ENCODE data around the gene SCT. TPM values are rescaled to one million over a fixed set of nuclear protein-coding genes. Genes with fewer than 3 reads are reported as not detected.

Gene SCT
- total and polyA plus RNA-seq, 2 experiments from 2014 or later, result 2.6 TPM; not detected in 1

DNA sequence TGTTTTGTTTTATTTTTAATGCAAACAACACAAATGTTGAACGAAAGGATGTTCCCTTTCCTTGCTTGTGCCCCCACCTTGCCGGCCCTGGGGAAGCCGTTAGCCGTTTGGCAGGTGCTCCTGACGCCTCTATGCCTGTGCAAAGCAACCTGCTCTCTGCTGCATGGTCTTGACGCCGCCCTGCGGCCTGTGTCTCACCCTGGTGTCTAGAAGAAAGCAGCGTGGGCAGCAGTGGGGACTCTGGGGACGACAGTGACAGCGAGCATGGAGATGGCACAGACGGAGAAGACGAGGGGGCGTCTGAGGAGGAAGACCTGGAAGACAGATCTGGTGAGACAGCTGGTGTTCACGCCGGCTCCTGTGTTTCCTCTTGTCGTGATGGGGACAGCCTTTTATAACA, 45.2 kb downstream of the SCT start:
- peaks cover 10% of the 10 kb centered on the region; the same call in 1 of the 2 replicates for H3K36me3 ChIP-seq (ENCODE audit: insufficient read depth)
- ATAC-seq (no peak), DNase-seq (ENCODE audit: low spot score) (no peak)
- peaks cover 13% of the 10 kb centered on the region for H3K4me1 Mint-ChIP-seq
- H3K27me3 ChIP-seq (ENCODE audit: insufficient read depth), result no peaks in the 10 kb centered on the region
- H3K79me2 ChIP-seq (replicated peaks; ENCODE audit: insufficient read depth), result peaks cover 71% of the 10 kb centered on the region
- peaks cover 37% of the 10 kb centered on the region for H4K20me1 ChIP-seq (replicated peaks; ENCODE audit: insufficient read depth)
- no peak overlapping the region for H2AFZ ChIP-seq
- H3K4me3 Mint-ChIP-seq, result no peak overlapping the region
- no peak for TF ChIP-seq JUNB (IDR thresholded peaks at IDR 0.05; ENCODE audit: unreplicated experiment)
- no peak for TF ChIP-seq NANOG (IDR thresholded peaks at IDR 0.05; ENCODE audit: borderline replicate concordance)
- TF ChIP-seq POLR2AphosphoS5 (IDR thresholded peaks at IDR 0.05; ENCODE audit: low read depth), result no peak
- no peak for TF ChIP-seq EZH2 (IDR thresholded peaks at IDR 0.05; ENCODE audit: low read depth, unreplicated experiment)
- H3K36me3 Mint-ChIP-seq (ENCODE audit: low read depth), result peaks cover 24% of the 10 kb centered on the region
- H3K9me3 Mint-ChIP-seq, result no peaks in the 10 kb centered on the region; the same call in 2 of the 3 replicates
- peaks cover 9% of the 10 kb centered on the region for H3K27me3 Mint-ChIP-seq (ENCODE audit: insufficient read depth, low read depth, poor library complexity)
- H3K4me2 ChIP-seq, result no peak overlapping the region
- peaks cover 10% of the 10 kb centered on the region for H3K4me1 ChIP-seq (ENCODE audit: insufficient read depth)
- no peak overlapping the region for H3K4me3 ChIP-seq
- no peak overlapping the region for H3K27ac ChIP-seq (ENCODE audit: low read depth)
- no peak overlapping the region for H3K27ac Mint-ChIP-seq
- no peaks in the 10 kb centered on the region for H3K9me2 ChIP-seq (ENCODE audit: insufficient read depth)
- H3F3A ChIP-seq (replicated peaks; ENCODE audit: low read depth), result peaks cover 11% of the 10 kb centered on the region; the same call in 1 of the 2 replicates

GRCh38 chr11:581342-581741, 45.6 kb downstream of the SCT start:
- Mint-ChIP-seq H3K9me3 (no peaks in the 10 kb centered on the region; the same call in 2 of the 3 replicates), H3K4me3 (no peak overlapping the region; the same call in 2 of the 3 replicates), H3K36me3 (ENCODE audit: low read depth) (peaks cover 22% of the 10 kb centered on the region), H3K27me3 (ENCODE audit: insufficient read depth, low read depth, poor library complexity) (peaks cover 9% of the 10 kb centered on the region), H3K4me1 (peaks cover 13% of the 10 kb centered on the region), H3K27ac (no peak overlapping the region)
- H3K27ac ChIP-seq (ENCODE audit: low read depth), result no peak overlapping the region
- no peak overlapping the region for H2AFZ ChIP-seq
- no peak for DNase-seq (ENCODE audit: low spot score)
- peaks cover 35% of the 10 kb centered on the region for H4K20me1 ChIP-seq (replicated peaks; ENCODE audit: insufficient read depth)
- ATAC-seq, result no peak
- H3K79me2 ChIP-seq (replicated peaks; ENCODE audit: insufficient read depth), result peaks cover 72% of the 10 kb centered on the region
- no peaks in the 10 kb centered on the region for H3K27me3 ChIP-seq (ENCODE audit: insufficient read depth)
- H3K36me3 ChIP-seq (ENCODE audit: insufficient read depth), result peaks cover 10% of the 10 kb centered on the region; the same call in 1 of the 2 replicates
- no peaks in the 10 kb centered on the region for H3K9me2 ChIP-seq (ENCODE audit: insufficient read depth)
- no peak for TF ChIP-seq ZNF114 (CRISPR knock-in tag; IDR thresholded peaks at IDR 0.05)
- no peak for TF ChIP-seq EZH2 (IDR thresholded peaks at IDR 0.05; ENCODE audit: low read depth, unreplicated experiment)
- TF ChIP-seq, protein P1, sequence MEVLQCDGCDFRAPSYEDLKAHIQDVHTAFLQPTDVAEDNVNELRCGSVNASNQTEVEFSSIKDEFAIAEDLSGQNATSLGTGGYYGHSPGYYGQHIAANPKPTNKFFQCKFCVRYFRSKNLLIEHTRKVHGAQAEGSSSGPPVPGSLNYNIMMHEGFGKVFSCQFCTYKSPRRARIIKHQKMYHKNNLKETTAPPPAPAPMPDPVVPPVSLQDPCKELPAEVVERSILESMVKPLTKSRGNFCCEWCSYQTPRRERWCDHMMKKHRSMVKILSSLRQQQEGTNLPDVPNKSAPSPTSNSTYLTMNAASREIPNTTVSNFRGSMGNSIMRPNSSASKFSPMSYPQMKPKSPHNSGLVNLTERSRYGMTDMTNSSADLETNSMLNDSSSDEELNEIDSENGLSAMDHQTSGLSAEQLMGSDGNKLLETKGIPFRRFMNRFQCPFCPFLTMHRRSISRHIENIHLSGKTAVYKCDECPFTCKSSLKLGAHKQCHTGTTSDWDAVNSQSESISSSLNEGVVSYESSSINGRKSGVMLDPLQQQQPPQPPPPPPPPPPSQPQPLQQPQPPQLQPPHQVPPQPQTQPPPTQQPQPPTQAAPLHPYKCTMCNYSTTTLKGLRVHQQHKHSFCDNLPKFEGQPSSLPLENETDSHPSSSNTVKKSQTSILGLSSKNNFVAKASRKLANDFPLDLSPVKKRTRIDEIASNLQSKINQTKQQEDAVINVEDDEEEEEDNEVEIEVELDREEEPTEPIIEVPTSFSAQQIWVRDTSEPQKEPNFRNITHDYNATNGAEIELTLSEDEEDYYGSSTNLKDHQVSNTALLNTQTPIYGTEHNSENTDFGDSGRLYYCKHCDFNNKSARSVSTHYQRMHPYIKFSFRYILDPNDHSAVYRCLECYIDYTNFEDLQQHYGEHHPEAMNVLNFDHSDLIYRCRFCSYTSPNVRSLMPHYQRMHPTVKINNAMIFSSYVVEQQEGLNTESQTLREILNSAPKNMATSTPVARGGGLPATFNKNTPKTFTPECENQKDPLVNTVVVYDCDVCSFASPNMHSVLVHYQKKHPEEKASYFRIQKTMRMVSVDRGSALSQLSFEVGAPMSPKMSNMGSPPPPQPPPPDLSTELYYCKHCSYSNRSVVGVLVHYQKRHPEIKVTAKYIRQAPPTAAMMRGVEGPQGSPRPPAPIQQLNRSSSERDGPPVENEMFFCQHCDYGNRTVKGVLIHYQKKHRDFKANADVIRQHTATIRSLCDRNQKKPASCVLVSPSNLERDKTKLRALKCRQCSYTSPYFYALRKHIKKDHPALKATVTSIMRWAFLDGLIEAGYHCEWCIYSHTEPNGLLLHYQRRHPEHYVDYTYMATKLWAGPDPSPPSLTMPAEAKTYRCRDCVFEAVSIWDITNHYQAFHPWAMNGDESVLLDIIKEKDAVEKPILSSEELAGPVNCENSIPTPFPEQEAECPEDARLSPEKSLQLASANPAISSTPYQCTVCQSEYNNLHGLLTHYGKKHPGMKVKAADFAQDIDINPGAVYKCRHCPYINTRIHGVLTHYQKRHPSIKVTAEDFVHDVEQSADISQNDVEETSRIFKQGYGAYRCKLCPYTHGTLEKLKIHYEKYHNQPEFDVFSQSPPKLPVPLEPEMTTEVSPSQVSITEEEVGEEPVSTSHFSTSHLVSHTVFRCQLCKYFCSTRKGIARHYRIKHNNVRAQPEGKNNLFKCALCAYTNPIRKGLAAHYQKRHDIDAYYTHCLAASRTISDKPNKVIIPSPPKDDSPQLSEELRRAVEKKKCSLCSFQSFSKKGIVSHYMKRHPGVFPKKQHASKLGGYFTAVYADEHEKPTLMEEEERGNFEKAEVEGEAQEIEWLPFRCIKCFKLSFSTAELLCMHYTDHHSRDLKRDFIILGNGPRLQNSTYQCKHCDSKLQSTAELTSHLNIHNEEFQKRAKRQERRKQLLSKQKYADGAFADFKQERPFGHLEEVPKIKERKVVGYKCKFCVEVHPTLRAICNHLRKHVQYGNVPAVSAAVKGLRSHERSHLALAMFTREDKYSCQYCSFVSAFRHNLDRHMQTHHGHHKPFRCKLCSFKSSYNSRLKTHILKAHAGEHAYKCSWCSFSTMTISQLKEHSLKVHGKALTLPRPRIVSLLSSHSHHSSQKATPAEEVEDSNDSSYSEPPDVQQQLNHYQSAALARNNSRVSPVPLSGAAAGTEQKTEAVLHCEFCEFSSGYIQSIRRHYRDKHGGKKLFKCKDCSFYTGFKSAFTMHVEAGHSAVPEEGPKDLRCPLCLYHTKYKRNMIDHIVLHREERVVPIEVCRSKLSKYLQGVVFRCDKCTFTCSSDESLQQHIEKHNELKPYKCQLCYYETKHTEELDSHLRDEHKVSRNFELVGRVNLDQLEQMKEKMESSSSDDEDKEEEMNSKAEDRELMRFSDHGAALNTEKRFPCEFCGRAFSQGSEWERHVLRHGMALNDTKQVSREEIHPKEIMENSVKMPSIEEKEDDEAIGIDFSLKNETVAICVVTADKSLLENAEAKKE (CRISPR knock-in tag; IDR thresholded peaks at IDR 0.05), result no peak
- no peak for TF ChIP-seq ZNF331 (CRISPR knock-in tag; IDR thresholded peaks at IDR 0.05; ENCODE audit: low read depth)
- TF ChIP-seq JUNB (IDR thresholded peaks at IDR 0.05; ENCODE audit: unreplicated experiment), result no peak
- TF ChIP-seq POLR2AphosphoS5 (IDR thresholded peaks at IDR 0.05; ENCODE audit: low read depth), result no peak
- TF ChIP-seq NANOG (IDR thresholded peaks at IDR 0.05; ENCODE audit: borderline replicate concordance), result no peak
- TF ChIP-seq REST (IDR thresholded peaks at IDR 0.05; ENCODE audit: unreplicated experiment), result no peak
- TF ChIP-seq CTCF (conservative IDR thresholded peaks at IDR 0.05; ENCODE audit: low read depth in 2 of 2), result no peak
- TF ChIP-seq CREB1 (CRISPR knock-in tag; IDR thresholded peaks at IDR 0.05; ENCODE audit: low read depth), result no peak
- H3F3A ChIP-seq (replicated peaks; ENCODE audit: low read depth), result peaks cover 11% of the 10 kb centered on the region; the same call in 1 of the 2 replicates
- H3K4me3 ChIP-seq, result no peak overlapping the region
- no peak overlapping the region for H3K4me2 ChIP-seq
- peaks cover 10% of the 10 kb centered on the region for H3K4me1 ChIP-seq (ENCODE audit: insufficient read depth)

Measured in GM23338 (cell line).